ENCODE data around the gene GPR35. TPM values are rescaled to one million over a fixed set of nuclear protein-coding genes. Genes with fewer than 3 reads are reported as not detected.

The GPR35 gene
- total RNA-seq, 4 donors from 2014 or later = 91.1 to 244 (median 136) TPM

DNA sequence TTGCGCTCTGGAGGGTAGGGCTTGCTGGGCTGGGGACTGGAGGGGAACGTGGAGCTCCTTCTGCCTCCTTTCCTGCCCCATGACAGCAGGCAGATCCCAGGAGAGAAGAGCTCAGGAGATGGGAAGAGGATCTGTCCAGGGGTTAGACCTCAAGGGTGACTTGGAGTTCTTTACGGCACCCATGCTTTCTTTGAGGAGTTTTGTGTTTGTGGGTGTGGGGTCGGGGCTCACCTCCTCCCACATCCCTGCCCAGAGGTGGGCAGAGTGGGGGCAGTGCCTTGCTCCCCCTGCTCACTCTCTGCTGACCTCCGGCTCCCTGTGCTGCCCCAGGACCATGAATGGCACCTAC lies 4.3 kb downstream of the GPR35 start:
- TF ChIP-seq POLR2A (IDR thresholded peaks at IDR 0.05) (no peak), POLR2AphosphoS5 (IDR thresholded peaks at IDR 0.05) (no peak), EP300 (IDR thresholded peaks at IDR 0.05; ENCODE audit: low read depth) (no peak)
- TF ChIP-seq, protein P1, sequence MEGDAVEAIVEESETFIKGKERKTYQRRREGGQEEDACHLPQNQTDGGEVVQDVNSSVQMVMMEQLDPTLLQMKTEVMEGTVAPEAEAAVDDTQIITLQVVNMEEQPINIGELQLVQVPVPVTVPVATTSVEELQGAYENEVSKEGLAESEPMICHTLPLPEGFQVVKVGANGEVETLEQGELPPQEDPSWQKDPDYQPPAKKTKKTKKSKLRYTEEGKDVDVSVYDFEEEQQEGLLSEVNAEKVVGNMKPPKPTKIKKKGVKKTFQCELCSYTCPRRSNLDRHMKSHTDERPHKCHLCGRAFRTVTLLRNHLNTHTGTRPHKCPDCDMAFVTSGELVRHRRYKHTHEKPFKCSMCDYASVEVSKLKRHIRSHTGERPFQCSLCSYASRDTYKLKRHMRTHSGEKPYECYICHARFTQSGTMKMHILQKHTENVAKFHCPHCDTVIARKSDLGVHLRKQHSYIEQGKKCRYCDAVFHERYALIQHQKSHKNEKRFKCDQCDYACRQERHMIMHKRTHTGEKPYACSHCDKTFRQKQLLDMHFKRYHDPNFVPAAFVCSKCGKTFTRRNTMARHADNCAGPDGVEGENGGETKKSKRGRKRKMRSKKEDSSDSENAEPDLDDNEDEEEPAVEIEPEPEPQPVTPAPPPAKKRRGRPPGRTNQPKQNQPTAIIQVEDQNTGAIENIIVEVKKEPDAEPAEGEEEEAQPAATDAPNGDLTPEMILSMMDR (IDR thresholded peaks at IDR 0.05) = no peak
- Histone ChIP-seq H3K27me3 (no peaks in the 10 kb centered on the region), H3K27ac (no peak overlapping the region), H3K9me3 (no peaks in the 10 kb centered on the region), H3K4me3 (no peak overlapping the region), H3K36me3 (peaks cover 0 to 12% (median 0%) of the 10 kb centered on the region in 4 donors), H3K4me1 (no peaks in the 10 kb centered on the region)
- DNase-seq = no peak
- 74% methylated on average over 5 of the region's 5 CpGs; no CpG with 5 or more reads in 1 of the 2 donors for WGBS, 2 donors (ENCODE audit: low coverage in 1 of 2)
- in situ Hi-C loops (cut with MboI; ENCODE audit: low pct_ligation_motif_present in 1 of 4, low pct_unique_long_range_greater_than_20kb in 1 of 4, low sequenced_read_pairs in 3 of 4) = no loop called here
- intact Hi-C loops (cut with DNase I; ENCODE audit: low total_unique reads) = no loop called here

DNA sequence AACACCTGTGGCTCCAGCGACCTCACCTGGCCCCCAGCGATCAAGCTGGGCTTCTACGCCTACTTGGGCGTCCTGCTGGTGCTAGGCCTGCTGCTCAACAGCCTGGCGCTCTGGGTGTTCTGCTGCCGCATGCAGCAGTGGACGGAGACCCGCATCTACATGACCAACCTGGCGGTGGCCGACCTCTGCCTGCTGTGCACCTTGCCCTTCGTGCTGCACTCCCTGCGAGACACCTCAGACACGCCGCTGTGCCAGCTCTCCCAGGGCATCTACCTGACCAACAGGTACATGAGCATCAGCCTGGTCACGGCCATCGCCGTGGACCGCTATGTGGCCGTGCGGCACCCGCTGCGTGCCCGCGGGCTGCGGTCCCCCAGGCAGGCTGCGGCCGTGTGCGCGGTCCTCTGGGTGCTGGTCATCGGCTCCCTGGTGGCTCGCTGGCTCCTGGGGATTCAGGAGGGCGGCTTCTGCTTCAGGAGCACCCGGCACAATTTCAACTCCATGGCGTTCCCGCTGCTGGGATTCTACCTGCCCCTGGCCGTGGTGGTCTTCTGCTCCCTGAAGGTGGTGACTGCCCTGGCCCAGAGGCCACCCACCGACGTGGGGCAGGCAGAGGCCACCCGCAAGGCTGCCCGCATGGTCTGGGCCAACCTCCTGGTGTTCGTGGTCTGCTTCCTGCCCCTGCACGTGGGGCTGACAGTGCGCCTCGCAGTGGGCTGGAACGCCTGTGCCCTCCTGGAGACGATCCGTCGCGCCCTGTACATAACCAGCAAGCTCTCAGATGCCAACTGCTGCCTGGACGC lies 4.9 kb downstream of the GPR35 start:
- peak; percentile 6 for DNase-seq
- WGBS, 2 donors (ENCODE audit: low coverage in 1 of 2) = 94 to 98% methylated on average over 6 to 44 of the region's 50 CpGs
- no peak for TF ChIP-seq POLR2A (IDR thresholded peaks at IDR 0.05)
- TF ChIP-seq, protein P1 (IDR thresholded peaks at IDR 0.05) = no peak
- H3K36me3 ChIP-seq = peaks cover 0 to 12% (median 0%) of the 10 kb centered on the region in 4 donors
- no peaks in the 10 kb centered on the region for H3K9me3 ChIP-seq
- H3K27me3 ChIP-seq = no peaks in the 10 kb centered on the region
- in situ Hi-C loops (cut with MboI; ENCODE audit: low pct_ligation_motif_present in 1 of 4, low pct_unique_long_range_greater_than_20kb in 1 of 4, low sequenced_read_pairs in 3 of 4) = no loop called here
- H3K4me1 ChIP-seq = no peaks in the 10 kb centered on the region
- intact Hi-C loops (cut with DNase I; ENCODE audit: low total_unique reads) = no loop called here
- no peak overlapping the region for H3K4me3 ChIP-seq
- no peak overlapping the region for H3K27ac ChIP-seq

DNA sequence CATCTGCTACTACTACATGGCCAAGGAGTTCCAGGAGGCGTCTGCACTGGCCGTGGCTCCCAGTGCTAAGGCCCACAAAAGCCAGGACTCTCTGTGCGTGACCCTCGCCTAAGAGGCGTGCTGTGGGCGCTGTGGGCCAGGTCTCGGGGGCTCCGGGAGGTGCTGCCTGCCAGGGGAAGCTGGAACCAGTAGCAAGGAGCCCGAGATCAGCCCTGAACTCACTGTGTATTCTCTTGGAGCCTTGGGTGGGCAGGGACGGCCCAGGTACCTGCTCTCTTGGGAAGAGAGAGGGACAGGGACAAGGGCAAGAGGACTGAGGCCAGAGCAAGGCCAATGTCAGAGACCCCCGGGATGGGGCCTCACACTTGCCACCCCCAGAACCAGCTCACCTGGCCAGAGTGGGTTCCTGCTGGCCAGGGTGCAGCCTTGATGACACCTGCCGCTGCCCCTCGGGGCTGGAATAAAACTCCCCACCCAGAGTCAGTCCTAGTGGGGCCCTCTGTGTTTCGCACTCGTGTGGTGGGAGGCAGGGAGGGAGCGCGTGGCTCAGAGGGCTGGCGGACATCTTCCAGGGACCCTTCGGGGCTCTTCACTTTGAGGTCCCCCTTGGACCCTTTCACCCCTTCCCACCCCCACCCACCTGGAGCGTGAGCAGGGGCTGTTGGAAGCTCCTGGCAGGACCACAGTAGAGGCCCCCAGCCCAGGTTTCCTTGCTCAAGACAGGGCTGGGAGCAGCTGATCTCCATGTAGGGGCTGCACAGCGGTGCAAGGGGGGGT lies 5.7 kb downstream of the GPR35 start:
- intact Hi-C loops (cut with DNase I; ENCODE audit: low total_unique reads) (no loop called here), in situ Hi-C loops (cut with MboI; ENCODE audit: low pct_ligation_motif_present in 1 of 4, low pct_unique_long_range_greater_than_20kb in 1 of 4, low sequenced_read_pairs in 3 of 4) (no loop called here)
- Histone ChIP-seq H3K27me3 (no peaks in the 10 kb centered on the region), H3K27ac (no peak overlapping the region), H3K9me3 (no peaks in the 10 kb centered on the region), H3K4me3 (no peak overlapping the region), H3K36me3 (peaks cover 0 to 12% (median 0%) of the 10 kb centered on the region in 4 donors), H3K4me1 (no peaks in the 10 kb centered on the region)
- WGBS, 2 donors (ENCODE audit: low coverage in 1 of 2) = 94% methylated on average over 21 of the region's 21 CpGs; no CpG with 5 or more reads in 1 of the 2 donors
- TF ChIP-seq POLR2AphosphoS5 (IDR thresholded peaks at IDR 0.05) = no peak
- no peak for TF ChIP-seq POLR2A (IDR thresholded peaks at IDR 0.05)
- TF ChIP-seq EP300 (IDR thresholded peaks at IDR 0.05; ENCODE audit: low read depth) = no peak
- TF ChIP-seq, protein P1 (IDR thresholded peaks at IDR 0.05) = no peak
- DNase-seq = no peak

DNA sequence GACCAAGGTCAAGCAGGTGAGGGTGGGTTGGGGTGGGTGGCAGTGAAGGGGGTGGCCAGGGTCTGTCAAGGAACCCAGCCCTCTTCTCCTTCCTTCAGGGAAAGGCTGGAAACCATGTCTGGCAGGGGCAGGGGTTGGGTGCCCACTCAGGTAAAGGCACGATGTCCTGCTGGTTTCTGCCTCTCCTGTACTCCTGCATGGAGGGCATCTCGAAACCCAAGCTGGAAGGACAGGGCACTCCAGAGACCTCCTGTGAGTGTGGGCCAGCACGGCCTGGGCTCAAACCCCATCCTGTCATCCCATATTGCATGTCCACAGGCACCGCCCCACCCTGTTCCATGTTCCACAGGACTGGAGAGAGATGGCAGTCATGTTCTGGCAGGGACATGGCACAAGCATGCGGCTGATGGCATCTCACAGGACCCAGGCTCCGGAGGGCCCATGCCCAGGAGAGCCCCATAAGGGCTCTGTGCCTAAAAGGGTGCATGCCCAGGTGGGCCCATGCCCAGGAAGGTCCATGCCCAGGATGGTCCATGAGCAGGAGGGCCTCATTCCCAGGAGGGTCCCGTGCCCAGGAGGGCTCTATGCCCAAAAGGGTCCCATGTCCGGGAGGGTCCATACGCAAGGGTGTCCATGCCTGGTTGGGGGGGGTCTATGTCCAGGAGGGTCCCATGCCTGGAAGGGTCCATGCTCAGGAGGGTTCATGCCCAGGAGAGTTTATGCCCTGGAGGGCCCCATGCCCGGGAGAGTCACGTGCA lies 6.4 kb downstream of the GPR35 start:
- peak; percentile 3 for DNase-seq
- WGBS, 2 donors (ENCODE audit: low coverage in 1 of 2) = 76% methylated on average over 9 of the region's 11 CpGs; no CpG with 5 or more reads in 1 of the 2 donors
- no peaks in the 10 kb centered on the region for H3K4me1 ChIP-seq
- no peaks in the 10 kb centered on the region for H3K27me3 ChIP-seq
- in situ Hi-C loops (cut with MboI; ENCODE audit: low pct_ligation_motif_present in 1 of 4, low pct_unique_long_range_greater_than_20kb in 1 of 4, low sequenced_read_pairs in 3 of 4) = no loop called here
- no peak for TF ChIP-seq EP300 (IDR thresholded peaks at IDR 0.05; ENCODE audit: low read depth)
- TF ChIP-seq POLR2AphosphoS5 (IDR thresholded peaks at IDR 0.05) = no peak
- TF ChIP-seq, protein P1 (IDR thresholded peaks at IDR 0.05) = no peak
- no peak for TF ChIP-seq POLR2A (IDR thresholded peaks at IDR 0.05)
- H3K9me3 ChIP-seq = no peaks in the 10 kb centered on the region
- no peak overlapping the region for H3K4me3 ChIP-seq
- H3K36me3 ChIP-seq = peaks cover 0 to 12% (median 0%) of the 10 kb centered on the region in 4 donors
- no peak overlapping the region for H3K27ac ChIP-seq
- intact Hi-C loops (cut with DNase I; ENCODE audit: low total_unique reads) = no loop called here
